K562 (cell line): ENCODE results near the gene TFCP2L1. TPM values are rescaled to one million over a fixed set of nuclear protein-coding genes. Genes with fewer than 3 reads are reported as not detected.

Source experiments
- ATAC-seq: fragments of 200-7000 bp; cut with Tn5 transposase; 3 replicates; pipeline ENCODE4 v1.9.1; 2020; ENCODE audit warnings: moderate library complexity
- BruUV-seq: library from RNA; stranded (reverse); fragments of 400-500 nt; replicated peaks from 2 replicates; lab custom pipeline; 2021; lab: Mats Ljungman, UMichigan
- CTCF ChIA-PET: fragments of 300-600 bp; formaldehyde crosslinking; extraction: SDS; loops from one replicate; lab custom pipeline; 2021; ENCODE audit warnings: low intra/inter-chr PET ratio; lab: Yijun Ruan, JAX
- POLR2A ChIA-PET: fragments of 300-600, 350-650 bp; sonication (Branson Sonifier 250); formaldehyde crosslinking; extraction: SDS; loops from one replicate; lab custom pipeline; 2021; ENCODE audit warnings: antibody characterized with exemption, inconsistent platforms; lab: Yijun Ruan, JAX
- DNase-seq, 4 experiments: peaks; one replicate each; pipeline versions ENCODE4 v3.0.0 to v3.0.0-alpha.2; 2011 to 2018; ENCODE audit warnings: low spot score in 3 of 4, mixed read lengths in 3 of 4; ENCODE audit errors: extremely low read depth in 1 of 4
- FAIRE-seq: peaks from 2 replicates; lab custom pipeline; 2011; peaks lifted over from hg19 to GRCh38; lab: Jason Lieb, UNC
- H2AFZ ChIP-seq: 2 replicates; pipeline ENCODE4 v1.6.0; 2011; ENCODE audit warnings: low read depth, low read length, control low read depth, inconsistent platforms
- H3K27ac ChIP-seq: fragments of 200-600 bp; 3 replicates; pipeline ENCODE4 v1.8.0; 2011; ENCODE audit warnings: low read depth, mild to moderate bottlenecking, control low read depth, inconsistent platforms, low read length, moderate library complexity, mixed read lengths; ENCODE audit errors: extremely low read depth
- H3K27me3 ChIP-seq, 2 experiments: fragments of 300-600 bp in 1 of 2; 2 replicates in 1 of 2; 3 replicates in 1 of 2; pipeline versions ENCODE4 v1.6.0 to v1.8.0; 2011; ENCODE audit warnings: inconsistent platforms in 2 of 2, low read length in 2 of 2, mild to moderate bottlenecking in 1 of 2, mixed read lengths in 1 of 2, moderate library complexity in 1 of 2; ENCODE audit not compliant: control insufficient read depth in 2 of 2, insufficient read depth in 2 of 2
- H3K36me3 ChIP-seq: fragments of 300-600 bp; 3 replicates; pipeline ENCODE4 v1.8.0; 2011; ENCODE audit warnings: mild to moderate bottlenecking, low read length, inconsistent platforms; ENCODE audit not compliant: control insufficient read depth, insufficient read depth
- H3K4me1 ChIP-seq, 2 experiments: fragments of 200-600 bp in 1 of 2; replicated peaks in 1 of 2; 2 replicates in 1 of 2; 3 replicates in 1 of 2; pipeline versions ENCODE4 v1.5.1 to v1.8.0; 2011; ENCODE audit warnings: inconsistent platforms in 2 of 2, low read length in 2 of 2, mild to moderate bottlenecking in 1 of 2, mixed read lengths in 1 of 2, moderate library complexity in 1 of 2; ENCODE audit not compliant: control insufficient read depth in 2 of 2, insufficient read depth in 2 of 2
- H3K4me2 ChIP-seq: 2 replicates; pipeline ENCODE4 v1.6.1; 2011; ENCODE audit warnings: low read length, control low read depth, inconsistent platforms, mixed read lengths; ENCODE audit not compliant: insufficient read depth
- H3K4me3 ChIP-seq: fragments of 200-600 bp; sonication (generic), shearing (Covaris generic); 2 replicates; pipeline ENCODE4 v1.5.1; 2016; ENCODE audit warnings: control low read depth, inconsistent platforms
- H3K79me2 ChIP-seq: fragments of 200-600 bp; 3 replicates; pipeline ENCODE4 v1.8.0; 2011; ENCODE audit warnings: low read length, inconsistent platforms; ENCODE audit not compliant: control insufficient read depth, insufficient read depth
- H3K9ac ChIP-seq, 2 experiments: 2 replicates each; pipeline versions ENCODE4 v1.6.0 to v1.6.1; 2011; ENCODE audit warnings: low read depth in 2 of 2, low read length in 2 of 2, control low read depth in 1 of 2, inconsistent platforms in 1 of 2, mild to moderate bottlenecking in 1 of 2, mixed read lengths in 1 of 2; ENCODE audit not compliant: insufficient read depth in 1 of 2
- H3K9me1 ChIP-seq: one replicate; pipeline ENCODE4 v1.6.0; 2011; ENCODE audit warnings: inconsistent platforms, mild to moderate bottlenecking, low read length, moderate library complexity; ENCODE audit not compliant: control insufficient read depth, insufficient read depth
- H3K9me3 ChIP-seq: replicated peaks from 2 replicates; pipeline ENCODE4 v1.5.1; 2011; ENCODE audit warnings: low read depth, low read length, inconsistent platforms; ENCODE audit not compliant: control insufficient read depth, insufficient read depth
- H4K20me1 ChIP-seq: replicated peaks from 2 replicates; pipeline ENCODE4 v1.6.1; 2011; ENCODE audit warnings: low read length, inconsistent platforms, mixed read lengths; ENCODE audit not compliant: control insufficient read depth, insufficient read depth
- ATF4 ChIP-seq: fragments of 450-650 bp; formaldehyde crosslinking; IDR thresholded peaks from 2 replicates; pipeline ENCODE4 v1.4.0; 2022; ENCODE audit warnings: mild to moderate bottlenecking, moderate library complexity
- CBFA2T3 ChIP-seq: fragments of 450-650 bp; IDR thresholded peaks from 2 replicates; pipeline ENCODE4 v1.6.1; 2017
- E2F3 ChIP-seq: fragments of 250-450 bp; sonication (Bioruptor Pico); IDR thresholded peaks from 2 replicates; pipeline ENCODE4 v1.4.0; 2020; ENCODE audit warnings: mild to moderate bottlenecking
- ETS2 ChIP-seq: IDR thresholded peaks from 2 replicates; pipeline ENCODE4 v1.6.1; 2016; ENCODE audit warnings: borderline replicate concordance, missing genetic modification characterization, mild to moderate bottlenecking, moderate library complexity, missing compliant biosample characterization; ENCODE audit not compliant: poor library complexity, severe bottlenecking
- ETV1 ChIP-seq: fragments of 450-650 bp; conservative IDR thresholded peaks from 2 replicates; pipeline ENCODE4 v1.6.1; 2016; ENCODE audit warnings: missing genetic modification characterization, control low read depth, low read depth, missing compliant biosample characterization
- KLF6 ChIP-seq: fragments of 250-450 bp; sonication (Bioruptor Pico); IDR thresholded peaks from 2 replicates; pipeline ENCODE4 v1.4.0; 2020; ENCODE audit warnings: mild to moderate bottlenecking, moderate library complexity, borderline replicate concordance
- NR2C2 ChIP-seq, 2 experiments: fragments of 200-800 bp in 1 of 2; sonication (Bioruptor generic) in 1 of 2; sonication (generic) in 1 of 2; formaldehyde crosslinking in 1 of 2; IDR thresholded peaks; 2 replicates each; pipeline versions ENCODE4 v1.6.1 to v1.8.0; 2016 to 2022; ENCODE audit warnings: mild to moderate bottlenecking in 1 of 2, missing compliant biosample characterization in 1 of 2, missing genetic modification characterization in 1 of 2, missing genetic modification reagents in 1 of 2
- PHF8 ChIP-seq: fragments of 200-600 bp; sonication (generic); IDR thresholded peaks from 2 replicates; pipeline ENCODE4 v1.6.1; 2012; ENCODE audit warnings: mixed run types, mild to moderate bottlenecking, inconsistent platforms, low read length, moderate library complexity, borderline replicate concordance
- POU5F1 ChIP-seq: fragments of 150-350 bp; IDR thresholded peaks from 2 replicates; pipeline ENCODE4 v1.6.1; 2014; ENCODE audit warnings: borderline replicate concordance, low read length, low read depth, mild to moderate bottlenecking; ENCODE audit not compliant: partially characterized antibody
- TEAD4 ChIP-seq, 2 experiments: sonication (generic) in 1 of 2; formaldehyde crosslinking in 1 of 2; IDR thresholded peaks; 2 replicates each; pipeline versions ENCODE4 v1.6.1 to v1.8.0; 2012 to 2022; ENCODE audit warnings: borderline replicate concordance in 1 of 2, inconsistent platforms in 1 of 2, low read length in 1 of 2, mild to moderate bottlenecking in 1 of 2, missing genetic modification reagents in 1 of 2
- ZBTB9 ChIP-seq: fragments of 450-650 bp; formaldehyde crosslinking; IDR thresholded peaks from 2 replicates; pipeline ENCODE4 v1.4.0; 2020; ENCODE audit warnings: mild to moderate bottlenecking, moderate library complexity
- ZFP30 ChIP-seq: fragments of 250-450 bp; sonication (Bioruptor Pico); IDR thresholded peaks from 2 replicates; pipeline ENCODE4 v1.8.0; 2022; ENCODE audit warnings: moderate library complexity, mild to moderate bottlenecking, inconsistent platforms, borderline replicate concordance
- ZNF12 ChIP-seq: sonication (generic); formaldehyde crosslinking; IDR thresholded peaks from 2 replicates; pipeline ENCODE4 v1.4.0; 2020; ENCODE audit warnings: mild to moderate bottlenecking, missing genetic modification reagents
- ZNF354B ChIP-seq: fragments of 250-450 bp; sonication (Bioruptor Pico); IDR thresholded peaks from 2 replicates; pipeline ENCODE4 v1.4.0; 2020
- ZNF778 ChIP-seq: fragments of 450-650 bp; formaldehyde crosslinking; IDR thresholded peaks from 2 replicates; pipeline ENCODE4 v1.4.0; 2020; ENCODE audit warnings: mild to moderate bottlenecking, moderate library complexity
- whole genome bisulfite sequencing: fragments of 100-300 bp; shearing (Covaris generic); methylation state at CpG from one replicate; pipeline ENCODE4 v1.1.6; 2016; ENCODE audit warnings: low coverage, mixed read lengths; ENCODE audit not compliant: insufficient coverage; ENCODE audit errors: missing lambda C conversion rate; 5-methylcytosine and 5-hydroxymethylcytosine counted together
- in situ Hi-C: fragments of 300-500 bp; cut with MboI; formaldehyde crosslinking; loops from 4 replicates; pipeline ENCODE4 v1.15.0; 2018; ENCODE audit warnings: inconsistent platforms, mixed read lengths
- intact Hi-C: fragments of 100-400 bp; cut with micrococcal nuclease; formaldehyde crosslinking; loops from 2 replicates; pipeline ENCODE4 v1.14.2; 2022
- polyA plus RNA-seq, 8 experiments: library from polyadenylated mRNA; depleted of rRNA in 4 of 8; stranded (reverse) in 5 of 8; unstranded in 3 of 8; fragments of >200 nt; fragmentation: Nextera tagmentation in 2 of 8; fragmentation: Illumina TruSeq in 1 of 8; extraction: Ambion mirVana in 2 of 8; extraction: Trizol in 1 of 8; gene quantifications; 2 replicates each; pipeline versions ENCODE4 v1.2.1 to v1.2.3, GENCODE V29; 2011 to 2014; ENCODE audit warnings: inconsistent platforms in 1 of 8, missing spikeins in 1 of 8
- total RNA-seq, 7 experiments: library from RNA; depleted of rRNA in 6 of 7; stranded (reverse); fragments of >200 nt in 6 of 7; fragmentation: Illumina TruSeq in 2 of 7; extraction: Trizol in 2 of 7; gene quantifications; 2 replicates each; pipeline versions ENCODE4 v1.2.1 to v1.2.3, GENCODE V29; 2011 to 2021; ENCODE audit warnings: low replicate concordance in 1 of 7
- TF ChIP-seq, protein P1 (sequence below): fragments of 250-450 bp; sonication (Bioruptor Pico); IDR thresholded peaks from 2 replicates; pipeline ENCODE4 v1.8.0; 2021; ENCODE audit warnings: moderate library complexity, mild to moderate bottlenecking, inconsistent platforms

TFCP2L1 gene
- total and polyA plus RNA-seq, 9 of the 15 experiments (the other 6 are each of a cell fraction or from before 2014, with no cell fraction given) = 0.08 to 1.00 (median 0.42) TPM

- no peaks in the 10 kb centered on the region for H3K9me3 ChIP-seq
- peak; percentile 43 for ATAC-seq
- H3K9me1 ChIP-seq = no peaks in the 10 kb centered on the region
- no peak for FAIRE-seq
- no peaks in the 10 kb centered on the region for H4K20me1 ChIP-seq
- H3K9ac ChIP-seq = no peak overlapping the region
- H3K27me3 ChIP-seq = peaks cover 20 to 34% of the 10 kb centered on the region in 2 experiments
- BruUV-seq = no TSS peak
- H3K4me2 ChIP-seq = peak overlapping the region; percentile 39; the same call in 1 of the 2 replicates
- no peaks in the 10 kb centered on the region for H3K79me2 ChIP-seq
- POLR2A ChIA-PET = interaction anchor here (0.6 to 0.8 kb wide), 2 partner anchors 46 to 94 kb away, joined by 3 read pairs; no protein-coding TSS in a partner anchor
- peaks cover 0 to 8% of the 10 kb centered on the region in 2 experiments; a peak in 3 of 5 replicates for H3K4me1 ChIP-seq
- CTCF ChIA-PET = no interaction called here
- no peaks in the 10 kb centered on the region for H3K36me3 ChIP-seq
- H3K27ac ChIP-seq = no peak overlapping the region
- H2AFZ ChIP-seq = peak overlapping the region; percentile 62
- 16% methylated on average over 12 of the region's 12 CpGs for WGBS
- peak in 2 of 4 experiments; percentile 16 to 18 for DNase-seq
- in situ Hi-C loops = no loop called here
- intact Hi-C loops = no loop called here
- no peak overlapping the region for H3K4me3 ChIP-seq
- TF ChIP-seq ZNF778 (CRISPR knock-in tag) (no peak), E2F3 (CRISPR knock-in tag) (no peak), KLF6 (CRISPR knock-in tag) (no peak), CBFA2T3 (peak; percentile 54), ATF4 (CRISPR knock-in tag) (no peak), ZFP30 (CRISPR knock-in tag) (no peak), NR2C2 (CRISPR knock-in tag; IDR thresholded peaks at IDR 0.05) (no peak), NR2C2 (tag; IDR thresholded peaks at IDR 0.05) (no peak), TEAD4 (IDR thresholded peaks at IDR 0.05; ENCODE audit: low read length) (peak; percentile 54), TEAD4 (CRISPR knock-in tag; IDR thresholded peaks at IDR 0.05; ENCODE audit: borderline replicate concordance) (no peak), PHF8 (no peak), ZNF12 (CRISPR knock-in tag) (no peak), ZBTB9 (CRISPR knock-in tag) (no peak), POU5F1 (no peak), ETV1 (tag) (no peak), ETS2 (tag) (no peak), ZNF354B (CRISPR knock-in tag) (no peak)
- TF ChIP-seq, protein P1, sequence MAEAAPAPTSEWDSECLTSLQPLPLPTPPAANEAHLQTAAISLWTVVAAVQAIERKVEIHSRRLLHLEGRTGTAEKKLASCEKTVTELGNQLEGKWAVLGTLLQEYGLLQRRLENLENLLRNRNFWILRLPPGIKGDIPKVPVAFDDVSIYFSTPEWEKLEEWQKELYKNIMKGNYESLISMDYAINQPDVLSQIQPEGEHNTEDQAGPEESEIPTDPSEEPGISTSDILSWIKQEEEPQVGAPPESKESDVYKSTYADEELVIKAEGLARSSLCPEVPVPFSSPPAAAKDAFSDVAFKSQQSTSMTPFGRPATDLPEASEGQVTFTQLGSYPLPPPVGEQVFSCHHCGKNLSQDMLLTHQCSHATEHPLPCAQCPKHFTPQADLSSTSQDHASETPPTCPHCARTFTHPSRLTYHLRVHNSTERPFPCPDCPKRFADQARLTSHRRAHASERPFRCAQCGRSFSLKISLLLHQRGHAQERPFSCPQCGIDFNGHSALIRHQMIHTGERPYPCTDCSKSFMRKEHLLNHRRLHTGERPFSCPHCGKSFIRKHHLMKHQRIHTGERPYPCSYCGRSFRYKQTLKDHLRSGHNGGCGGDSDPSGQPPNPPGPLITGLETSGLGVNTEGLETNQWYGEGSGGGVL = no peak
Observed at GRCh38 chr2:121253021-121253673, 31.9 kb downstream of the TFCP2L1 start.
